ENCODE measurements around the gene CEP128. TPM values are rescaled to one million over a fixed set of nuclear protein-coding genes. Genes with fewer than 3 reads are reported as not detected.

Gene CEP128
- total RNA-seq, 1 experiment from 2014 or later, result 12.0 TPM

- TF ChIP-seq ZNF512 (CRISPR knock-in tag; IDR thresholded peaks at IDR 0.05; ENCODE audit: borderline replicate concordance) (no peak), TCF7 (CRISPR knock-in tag; IDR thresholded peaks at IDR 0.05; ENCODE audit: low read depth) (no peak), ZBTB43 (CRISPR knock-in tag; IDR thresholded peaks at IDR 0.05) (no peak), SMAD4 (CRISPR knock-in tag; IDR thresholded peaks at IDR 0.05) (no peak), AR (CRISPR knock-in tag; IDR thresholded peaks at IDR 0.05) (no peak), CREB1 (CRISPR knock-in tag; IDR thresholded peaks at IDR 0.05) (no peak), GTF2I (CRISPR knock-in tag; conservative IDR thresholded peaks at IDR 0.05) (no peak), ZNF138 (CRISPR knock-in tag; conservative IDR thresholded peaks at IDR 0.05) (no peak), ZBTB21 (CRISPR knock-in tag; IDR thresholded peaks at IDR 0.05; ENCODE audit: borderline replicate concordance) (no peak)
Measured at GRCh38 chr14:80868260-80868659, 73.3 kb downstream of the CEP128 start (continued).

GRCh38 chr14:80867798-80868197, 73.7 kb downstream of the CEP128 start:
- Mint-ChIP-seq H3K4me1 (no peaks in the 10 kb centered on the region), H3K9me3 (peaks cover 53% of the 10 kb centered on the region), H3K4me3 (no peak overlapping the region), H3K27ac (no peak overlapping the region), H3K27me3 (ENCODE audit: low read depth) (no peaks in the 10 kb centered on the region), H3K36me3 (peaks cover 41% of the 10 kb centered on the region)
- POLR2A ChIA-PET, result no interaction called here
- no peak for TF ChIP-seq E2F1 (CRISPR knock-in tag; IDR thresholded peaks at IDR 0.05)
- TF ChIP-seq CREM (CRISPR knock-in tag; IDR thresholded peaks at IDR 0.05), result no peak
- TF ChIP-seq RORB (CRISPR knock-in tag; IDR thresholded peaks at IDR 0.05), result no peak
- no peak for TF ChIP-seq TEAD4 (CRISPR knock-in tag; IDR thresholded peaks at IDR 0.05)
- TF ChIP-seq MLX (CRISPR knock-in tag; IDR thresholded peaks at IDR 0.05), result no peak
- no peak for TF ChIP-seq E2F5 (CRISPR knock-in tag; IDR thresholded peaks at IDR 0.05)
- TF ChIP-seq JUN (CRISPR knock-in tag; IDR thresholded peaks at IDR 0.05), result no peak
- no peak for TF ChIP-seq ZNF281 (CRISPR knock-in tag; IDR thresholded peaks at IDR 0.05)
- ATAC-seq (no peak), DNase-seq (ENCODE audit: low spot score) (no peak)
- CTCF ChIA-PET, result no interaction called here

Data from WTC11 (cell line).